ENCODE data around the gene GTF2IRD1.

Gene GTF2IRD1

GRCh38 chr7:74590813-74591212 lies 137.1 kb downstream of the GTF2IRD1 start:
- Mint-ChIP-seq H3K27me3 (no peaks in the 10 kb centered on the region), H3K4me3 (no peak overlapping the region), H3K9me3 (no peaks in the 10 kb centered on the region)

GRCh38 chr7:74598558-74598957 lies 144.9 kb downstream of the GTF2IRD1 start:
- Mint-ChIP-seq H3K27ac (peak overlapping the region; percentile 25), H3K4me3 (no peak overlapping the region), H3K27me3 (no peaks in the 10 kb centered on the region), H3K36me3 (peaks cover 3 to 5% of the 10 kb centered on the region in 2 donors), H3K9me3 (no peaks in the 10 kb centered on the region), H3K4me1 (peaks cover 0 to 7% of the 10 kb centered on the region in 2 donors)
- DNase-seq, result no peak
- peak in 1 of 2 donors; percentile 52 for ATAC-seq (replicated peaks)

More at GRCh38 chr7:74590813-74591212, 137.1 kb downstream of the GTF2IRD1 start:
- peaks cover 9 to 12% of the 10 kb centered on the region in 2 donors for H3K4me1 Mint-ChIP-seq
- H3K36me3 Mint-ChIP-seq, result peaks cover 2 to 6% of the 10 kb centered on the region in 2 donors
- no peak for DNase-seq
- no peak overlapping the region for H3K27ac Mint-ChIP-seq
- ATAC-seq (replicated peaks), result no peak

- ATAC-seq (replicated peaks), result peak in 1 of 2 donors; percentile 39
- Mint-ChIP-seq H3K36me3 (peaks cover 3 to 5% of the 10 kb centered on the region in 2 donors), H3K27me3 (no peaks in the 10 kb centered on the region), H3K4me1 (peaks cover 0 to 7% of the 10 kb centered on the region in 2 donors), H3K9me3 (no peaks in the 10 kb centered on the region), H3K27ac (no peak overlapping the region), H3K4me3 (no peak overlapping the region)
- DNase-seq, result no peak
Observed at GRCh38 chr7:74599244-74599643, 145.5 kb downstream of the GTF2IRD1 start.

- Mint-ChIP-seq H3K4me1 (peaks cover 11 to 22% of the 10 kb centered on the region in 2 donors), H3K9me3 (no peaks in the 10 kb centered on the region), H3K27me3 (no peaks in the 10 kb centered on the region), H3K4me3 (peak overlapping the region in 1 of 2 donors; percentile 41), H3K27ac (no peak overlapping the region), H3K36me3 (no peaks in the 10 kb centered on the region)
- ATAC-seq (replicated peaks), result no peak
- no peak for DNase-seq
Observed at GRCh38 chr7:74604326-74605020, 150.8 kb downstream of the GTF2IRD1 start.

GRCh38 chr7:74606101-74606908 lies 152.6 kb downstream of the GTF2IRD1 start:
- H3K27me3 Mint-ChIP-seq, result no peaks in the 10 kb centered on the region
- DNase-seq (peak; percentile 30), ATAC-seq (replicated peaks) (peak; percentile 84 to 91)
- H3K36me3 Mint-ChIP-seq, result no peaks in the 10 kb centered on the region
- peak overlapping the region; percentile 83 to 89 for H3K4me3 Mint-ChIP-seq
- H3K9me3 Mint-ChIP-seq, result no peaks in the 10 kb centered on the region
- H3K4me1 Mint-ChIP-seq, result peaks cover 11 to 22% of the 10 kb centered on the region in 2 donors
- H3K27ac Mint-ChIP-seq, result peak overlapping the region; percentile 71

GRCh38 chr7:74606909-74607510 lies 153.3 kb downstream of the GTF2IRD1 start:
- H3K27me3 Mint-ChIP-seq, result no peaks in the 10 kb centered on the region
- peaks cover 12 to 22% of the 10 kb centered on the region in 2 donors for H3K4me1 Mint-ChIP-seq
- no peak overlapping the region for H3K27ac Mint-ChIP-seq
- H3K4me3 Mint-ChIP-seq, result peak overlapping the region; percentile 83 to 89
- DNase-seq (no peak), ATAC-seq (replicated peaks) (no peak)
- H3K9me3 Mint-ChIP-seq, result no peaks in the 10 kb centered on the region
- no peaks in the 10 kb centered on the region for H3K36me3 Mint-ChIP-seq

- peaks cover 20 to 27% of the 10 kb centered on the region in 2 donors for H3K4me1 Mint-ChIP-seq
- H3K9me3 Mint-ChIP-seq, result no peaks in the 10 kb centered on the region
- ATAC-seq (replicated peaks) (no peak), DNase-seq (no peak)
- H3K27ac Mint-ChIP-seq, result peak overlapping the region; percentile 68
- H3K27me3 Mint-ChIP-seq, result no peaks in the 10 kb centered on the region
- no peaks in the 10 kb centered on the region for H3K36me3 Mint-ChIP-seq
- H3K4me3 Mint-ChIP-seq, result no peak overlapping the region
Observed at GRCh38 chr7:74612015-74612829, 158.5 kb downstream of the GTF2IRD1 start.

GRCh38 chr7:74615933-74616780 lies 162.5 kb downstream of the GTF2IRD1 start:
- DNase-seq (no peak), ATAC-seq (replicated peaks) (no peak)

GRCh38 chr7:74617180-74617744 lies 163.6 kb downstream of the GTF2IRD1 start:
- ATAC-seq (replicated peaks) (peak; percentile 72 to 78), DNase-seq (peak; percentile 15)
- Mint-ChIP-seq H3K27me3 (no peaks in the 10 kb centered on the region), H3K4me1 (peaks cover 21 to 34% of the 10 kb centered on the region in 2 donors), H3K4me3 (peak overlapping the region; percentile 53 to 59), H3K27ac (peak overlapping the region; percentile 93), H3K36me3 (no peaks in the 10 kb centered on the region), H3K9me3 (no peaks in the 10 kb centered on the region)

More at GRCh38 chr7:74615933-74616780, 162.5 kb downstream of the GTF2IRD1 start:
- Mint-ChIP-seq H3K4me1 (peaks cover 24 to 36% of the 10 kb centered on the region in 2 donors), H3K4me3 (peak overlapping the region; percentile 8 to 48), H3K27ac (peak overlapping the region; percentile 51), H3K27me3 (no peaks in the 10 kb centered on the region), H3K36me3 (no peaks in the 10 kb centered on the region), H3K9me3 (no peaks in the 10 kb centered on the region)

GRCh38 chr7:74619235-74619860 lies 165.6 kb downstream of the GTF2IRD1 start:
- no peaks in the 10 kb centered on the region for H3K27me3 Mint-ChIP-seq
- ATAC-seq (replicated peaks) (no peak), DNase-seq (no peak)
- H3K4me1 Mint-ChIP-seq, result peaks cover 16 to 28% of the 10 kb centered on the region in 2 donors
- no peaks in the 10 kb centered on the region for H3K36me3 Mint-ChIP-seq
- H3K9me3 Mint-ChIP-seq, result no peaks in the 10 kb centered on the region
- H3K4me3 Mint-ChIP-seq, result no peak overlapping the region
- H3K27ac Mint-ChIP-seq, result no peak overlapping the region

- ATAC-seq (replicated peaks) (no peak), DNase-seq (no peak)
- Mint-ChIP-seq H3K36me3 (no peaks in the 10 kb centered on the region), H3K9me3 (no peaks in the 10 kb centered on the region), H3K4me3 (no peak overlapping the region), H3K27me3 (no peaks in the 10 kb centered on the region), H3K27ac (no peak overlapping the region), H3K4me1 (peaks cover 6 to 8% of the 10 kb centered on the region in 2 donors)
Observed at GRCh38 chr7:74622228-74622749, 168.6 kb downstream of the GTF2IRD1 start.

GRCh38 chr7:74623135-74623534 lies 169.4 kb downstream of the GTF2IRD1 start:
- Mint-ChIP-seq H3K27me3 (no peaks in the 10 kb centered on the region), H3K9me3 (no peaks in the 10 kb centered on the region), H3K36me3 (no peaks in the 10 kb centered on the region), H3K4me1 (peaks cover 0 to 2% of the 10 kb centered on the region in 2 donors), H3K27ac (no peak overlapping the region), H3K4me3 (no peak overlapping the region)
- no peak for DNase-seq
- no peak for ATAC-seq (replicated peaks)
